Endodermal cell (in vitro differentiated cells): ENCODE measurements around the gene LRCH3. TPM values are rescaled to one million over a fixed set of nuclear protein-coding genes. Genes with fewer than 3 reads are reported as not detected.

ENCODE experiments used
- DNase-seq: peaks from one replicate; pipeline ENCODE4 v3.0.0-alpha.2; 2017
- H3K27ac ChIP-seq: 2 replicates; pipeline ENCODE4 v1.5.1; 2013; ENCODE audit warnings: mild to moderate bottlenecking, low read depth, low read length, moderate library complexity
- H3K27me3 ChIP-seq: 2 replicates; pipeline ENCODE4 v1.6.1; 2013; ENCODE audit warnings: mild to moderate bottlenecking, low read length, moderate library complexity; ENCODE audit not compliant: insufficient read depth, control insufficient read depth, poor library complexity, severe bottlenecking
- H3K36me3 ChIP-seq: 2 replicates; pipeline ENCODE4 v1.7.0; 2013; ENCODE audit warnings: mild to moderate bottlenecking, low read length, moderate library complexity; ENCODE audit not compliant: control insufficient read depth, insufficient read depth
- H3K4me1 ChIP-seq: one replicate; pipeline ENCODE4 v1.7.0; 2013; ENCODE audit warnings: low read length; ENCODE audit not compliant: control insufficient read depth, insufficient read depth
- H3K4me3 ChIP-seq: 2 replicates; pipeline ENCODE4 v1.5.1; 2013; ENCODE audit warnings: mild to moderate bottlenecking, low read length, moderate library complexity
- H3K9ac ChIP-seq: 2 replicates; pipeline ENCODE4 v1.6.1; 2013; ENCODE audit warnings: mild to moderate bottlenecking, low read length, moderate library complexity; ENCODE audit not compliant: poor library complexity, severe bottlenecking; ENCODE audit errors: extremely low read depth
- H3K9me3 ChIP-seq: 2 replicates; pipeline ENCODE4 v1.6.1; 2013; ENCODE audit warnings: mild to moderate bottlenecking, low read length, moderate library complexity; ENCODE audit not compliant: control insufficient read depth
- H3K27ac Mint-ChIP-seq: 2 replicates; pipeline ENCODE4 v1.8.0; 2020; ENCODE audit warnings: mixed read lengths
- H3K27me3 Mint-ChIP-seq: 2 replicates; pipeline ENCODE4 v1.8.0; 2021; ENCODE audit warnings: mild to moderate bottlenecking, mixed read lengths; ENCODE audit not compliant: insufficient read depth
- H3K36me3 Mint-ChIP-seq: 2 replicates; pipeline ENCODE4 v1.8.0; 2020; ENCODE audit warnings: low read depth, mixed read lengths
- H3K4me1 Mint-ChIP-seq: 2 replicates; pipeline ENCODE4 v1.8.0; 2020; ENCODE audit warnings: mixed read lengths
- H3K4me3 Mint-ChIP-seq: 2 replicates; pipeline ENCODE4 v1.8.0; 2020; ENCODE audit warnings: mild to moderate bottlenecking, moderate library complexity, mixed read lengths
- H3K9me3 Mint-ChIP-seq: 2 replicates; pipeline ENCODE4 v1.8.0; 2020; ENCODE audit warnings: mild to moderate bottlenecking, mixed read lengths
- CTCF ChIP-seq: fragments of 200-600 bp; sonication (generic); conservative IDR thresholded peaks from 2 replicates; pipeline ENCODE4 v1.5.0; 2021; ENCODE audit warnings: antibody characterized with exemption, mild to moderate bottlenecking
- WGBS, 2 experiments: methylation state at CpG; one replicate each; pipeline versions ENCODE4 v1.1.5 to v1.1.7; 2013; ENCODE audit warnings: missing lambda C conversion rate in 2 of 2, mixed read lengths in 1 of 2; ENCODE audit not compliant: insufficient coverage in 1 of 2, insufficient read length in 1 of 2; 5-methylcytosine and 5-hydroxymethylcytosine counted together
- total RNA-seq, 2 donors: library from RNA; stranded (reverse); fragmentation: NEBNext Ultra II Directional in 1 of 2; extraction: Animal tissue kit (Norgen Biotek cat#: 25700) in 1 of 2; gene quantifications; 2 replicates in 1 of 2; 3 replicates in 1 of 2; pipeline ENCODE4 v1.2.1, GENCODE V29; 2021

Gene LRCH3
- total RNA-seq, 2 donors from 2014 or later = 67.1 to 70.2 TPM

- H3K4me1 Mint-ChIP-seq = peaks cover 7% of the 10 kb centered on the region
- peaks cover 68% of the 10 kb centered on the region for H3K36me3 Mint-ChIP-seq
- H3K4me3 Mint-ChIP-seq = no peak overlapping the region
- H3K4me3 ChIP-seq = no peak overlapping the region
- peaks cover 76% of the 10 kb centered on the region for H3K36me3 ChIP-seq
- no peak overlapping the region for H3K27ac Mint-ChIP-seq
- TF ChIP-seq CTCF = no peak
- H3K9ac ChIP-seq = no peak overlapping the region
- no peak for DNase-seq
- H3K4me1 ChIP-seq = peaks cover 2% of the 10 kb centered on the region
- WGBS, 2 experiments = 96 to 100% methylated on average over 1 to 3 of the region's 3 CpGs
- H3K9me3 ChIP-seq = no peaks in the 10 kb centered on the region
- H3K27me3 Mint-ChIP-seq = no peaks in the 10 kb centered on the region
- H3K27me3 ChIP-seq = no peaks in the 10 kb centered on the region
- H3K9me3 Mint-ChIP-seq = peaks cover 4% of the 10 kb centered on the region
- no peak overlapping the region for H3K27ac ChIP-seq
These were observed 38.5 kb downstream of the LRCH3 start for GRCh38 chr3:197829397-197830045.

GRCh38 chr3:197830308-197830966 lies 39.4 kb downstream of the LRCH3 start:
- 83 to 84% methylated on average over 3 to 6 of the region's 6 CpGs for WGBS, 2 experiments

GRCh38 chr3:197830967-197831313 lies 39.9 kb downstream of the LRCH3 start:
- TF ChIP-seq CTCF = no peak
- H3K9me3 Mint-ChIP-seq = no peaks in the 10 kb centered on the region
- H3K4me3 Mint-ChIP-seq = no peak overlapping the region
- DNase-seq = no peak
- H3K4me1 ChIP-seq = peaks cover 2% of the 10 kb centered on the region
- no peaks in the 10 kb centered on the region for H3K9me3 ChIP-seq
- H3K36me3 Mint-ChIP-seq = peaks cover 67% of the 10 kb centered on the region
- no peak overlapping the region for H3K27ac ChIP-seq
- no peaks in the 10 kb centered on the region for H3K27me3 Mint-ChIP-seq
- WGBS, 2 experiments = 94 to 96% methylated on average over 4 to 8 of the region's 8 CpGs
- H3K4me3 ChIP-seq = no peak overlapping the region
- H3K27me3 ChIP-seq = no peaks in the 10 kb centered on the region
- no peak overlapping the region for H3K27ac Mint-ChIP-seq
- no peak overlapping the region for H3K9ac ChIP-seq
- H3K36me3 ChIP-seq = peaks cover 81% of the 10 kb centered on the region
- peaks cover 5% of the 10 kb centered on the region for H3K4me1 Mint-ChIP-seq

More at GRCh38 chr3:197830308-197830966, 39.4 kb downstream of the LRCH3 start:
- Histone ChIP-seq H3K27me3 (no peaks in the 10 kb centered on the region), H3K36me3 (peaks cover 76% of the 10 kb centered on the region), H3K27ac (no peak overlapping the region), H3K9ac (no peak overlapping the region), H3K4me3 (no peak overlapping the region), H3K9me3 (no peaks in the 10 kb centered on the region), H3K4me1 (peaks cover 2% of the 10 kb centered on the region)
- peaks cover 64% of the 10 kb centered on the region for H3K36me3 Mint-ChIP-seq
- no peak overlapping the region for H3K27ac Mint-ChIP-seq
- no peaks in the 10 kb centered on the region for H3K27me3 Mint-ChIP-seq
- no peak overlapping the region for H3K4me3 Mint-ChIP-seq
- DNase-seq = no peak
- TF ChIP-seq CTCF = no peak
- H3K4me1 Mint-ChIP-seq = peaks cover 7% of the 10 kb centered on the region
- H3K9me3 Mint-ChIP-seq = no peaks in the 10 kb centered on the region
